Endothelial cell (in vitro differentiated cells): Measurements from ENCODE around the gene ZNRF3. TPM values are rescaled to one million over a fixed set of nuclear protein-coding genes. Genes with fewer than 3 reads are reported as not detected.
A peak's percentile ranks its signal among the peaks of the same experiment; 100 is the strongest.

Source experiments
- DNase-seq: peaks from one replicate; pipeline ENCODE4 v3.0.0; 2021; ENCODE audit warnings: low spot score
- H3K27ac Mint-ChIP-seq: one replicate; pipeline ENCODE4 v1.8.0; 2021; ENCODE audit warnings: mixed read lengths, inconsistent platforms; ENCODE audit not compliant: unreplicated experiment
- H3K27me3 Mint-ChIP-seq: one replicate; pipeline ENCODE4 v1.8.0; 2021; ENCODE audit warnings: mild to moderate bottlenecking, moderate library complexity, mixed read lengths, inconsistent platforms; ENCODE audit not compliant: unreplicated experiment
- H3K36me3 Mint-ChIP-seq: one replicate; pipeline ENCODE4 v1.8.0; 2021; ENCODE audit warnings: mild to moderate bottlenecking, low read depth, mixed read lengths, inconsistent platforms; ENCODE audit not compliant: unreplicated experiment
- H3K4me1 Mint-ChIP-seq: one replicate; pipeline ENCODE4 v1.8.0; 2021; ENCODE audit warnings: mild to moderate bottlenecking, mixed read lengths, inconsistent platforms; ENCODE audit not compliant: unreplicated experiment
- H3K4me3 Mint-ChIP-seq: one replicate; pipeline ENCODE4 v1.8.0; 2021; ENCODE audit warnings: mild to moderate bottlenecking, mixed read lengths, inconsistent platforms; ENCODE audit not compliant: unreplicated experiment
- H3K9me3 Mint-ChIP-seq: one replicate; pipeline ENCODE4 v1.8.0; 2021; ENCODE audit warnings: mixed read lengths, inconsistent platforms; ENCODE audit not compliant: unreplicated experiment
- total RNA-seq: library from RNA; stranded (reverse); fragmentation: NEBNext Ultra II Directional; extraction: Animal tissue kit (Norgen Biotek cat#: 25700); gene quantifications from one replicate; pipeline ENCODE4 v1.2.1, GENCODE V29; 2021; ENCODE audit not compliant: unreplicated experiment
- TF ChIP-seq, protein P1 (sequence below): fragments of 200-600 bp; sonication (generic); IDR thresholded peaks from one replicate; pipeline ENCODE4 v1.5.0; 2021; ENCODE audit warnings: antibody characterized with exemption; ENCODE audit not compliant: unreplicated experiment

Gene ZNRF3
- total RNA-seq, 1 donor from 2014 or later = 3.3 TPM

DNA sequence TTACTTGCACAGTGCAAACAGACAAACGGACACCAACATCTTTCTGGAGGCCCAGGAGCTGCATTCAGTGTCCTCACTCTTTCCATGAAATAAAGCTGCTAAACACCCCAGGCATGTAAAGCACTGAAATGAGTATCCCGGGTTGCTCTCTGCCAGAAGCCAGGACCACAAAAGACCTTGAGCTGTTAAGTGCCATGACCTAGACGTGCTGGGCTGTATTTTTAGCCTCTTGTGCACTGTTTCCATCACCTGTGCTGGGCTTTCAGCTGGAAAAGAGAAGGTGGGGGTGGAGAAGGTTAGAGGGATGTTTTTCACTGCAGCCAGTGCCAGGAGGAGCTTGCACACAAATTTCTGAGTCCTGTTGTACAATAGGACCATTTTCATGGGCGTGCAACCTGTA lies 186.1 kb downstream of the ZNRF3 start:
- H3K36me3 Mint-ChIP-seq = no peaks in the 10 kb centered on the region
- DNase-seq = no peak
- peaks cover 17% of the 10 kb centered on the region for H3K4me1 Mint-ChIP-seq
- TF ChIP-seq, protein P1, sequence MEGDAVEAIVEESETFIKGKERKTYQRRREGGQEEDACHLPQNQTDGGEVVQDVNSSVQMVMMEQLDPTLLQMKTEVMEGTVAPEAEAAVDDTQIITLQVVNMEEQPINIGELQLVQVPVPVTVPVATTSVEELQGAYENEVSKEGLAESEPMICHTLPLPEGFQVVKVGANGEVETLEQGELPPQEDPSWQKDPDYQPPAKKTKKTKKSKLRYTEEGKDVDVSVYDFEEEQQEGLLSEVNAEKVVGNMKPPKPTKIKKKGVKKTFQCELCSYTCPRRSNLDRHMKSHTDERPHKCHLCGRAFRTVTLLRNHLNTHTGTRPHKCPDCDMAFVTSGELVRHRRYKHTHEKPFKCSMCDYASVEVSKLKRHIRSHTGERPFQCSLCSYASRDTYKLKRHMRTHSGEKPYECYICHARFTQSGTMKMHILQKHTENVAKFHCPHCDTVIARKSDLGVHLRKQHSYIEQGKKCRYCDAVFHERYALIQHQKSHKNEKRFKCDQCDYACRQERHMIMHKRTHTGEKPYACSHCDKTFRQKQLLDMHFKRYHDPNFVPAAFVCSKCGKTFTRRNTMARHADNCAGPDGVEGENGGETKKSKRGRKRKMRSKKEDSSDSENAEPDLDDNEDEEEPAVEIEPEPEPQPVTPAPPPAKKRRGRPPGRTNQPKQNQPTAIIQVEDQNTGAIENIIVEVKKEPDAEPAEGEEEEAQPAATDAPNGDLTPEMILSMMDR = no peak
- no peak overlapping the region for H3K27ac Mint-ChIP-seq
- H3K4me3 Mint-ChIP-seq = no peak overlapping the region
- H3K27me3 Mint-ChIP-seq = peaks cover 7% of the 10 kb centered on the region
- no peaks in the 10 kb centered on the region for H3K9me3 Mint-ChIP-seq

DNA sequence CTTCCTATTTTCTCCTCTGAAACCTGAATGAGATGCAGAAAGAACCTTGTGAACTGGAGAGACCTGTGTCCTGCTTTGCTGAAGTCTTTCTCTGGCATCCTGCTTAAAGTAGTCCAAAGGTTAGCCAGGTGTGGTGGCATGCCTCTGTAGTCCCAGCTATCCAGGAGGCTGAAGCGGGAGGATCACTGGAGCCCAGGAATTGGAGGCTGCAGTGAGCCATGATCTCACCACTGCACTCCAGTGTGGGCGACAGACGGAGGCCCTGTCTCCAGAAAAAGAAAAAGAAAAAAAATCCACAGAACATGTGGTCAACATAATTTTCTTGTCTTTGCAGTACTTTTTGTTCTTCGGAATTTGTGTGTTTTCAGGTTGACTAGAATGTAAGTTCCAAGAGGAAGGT lies 187.1 kb downstream of the ZNRF3 start:
- Mint-ChIP-seq H3K9me3 (no peaks in the 10 kb centered on the region), H3K4me1 (peaks cover 15% of the 10 kb centered on the region), H3K36me3 (no peaks in the 10 kb centered on the region), H3K27me3 (peaks cover 7% of the 10 kb centered on the region), H3K27ac (no peak overlapping the region), H3K4me3 (peak overlapping the region; percentile 74)
- TF ChIP-seq, protein P1 = no peak
- no peak for DNase-seq

DNA sequence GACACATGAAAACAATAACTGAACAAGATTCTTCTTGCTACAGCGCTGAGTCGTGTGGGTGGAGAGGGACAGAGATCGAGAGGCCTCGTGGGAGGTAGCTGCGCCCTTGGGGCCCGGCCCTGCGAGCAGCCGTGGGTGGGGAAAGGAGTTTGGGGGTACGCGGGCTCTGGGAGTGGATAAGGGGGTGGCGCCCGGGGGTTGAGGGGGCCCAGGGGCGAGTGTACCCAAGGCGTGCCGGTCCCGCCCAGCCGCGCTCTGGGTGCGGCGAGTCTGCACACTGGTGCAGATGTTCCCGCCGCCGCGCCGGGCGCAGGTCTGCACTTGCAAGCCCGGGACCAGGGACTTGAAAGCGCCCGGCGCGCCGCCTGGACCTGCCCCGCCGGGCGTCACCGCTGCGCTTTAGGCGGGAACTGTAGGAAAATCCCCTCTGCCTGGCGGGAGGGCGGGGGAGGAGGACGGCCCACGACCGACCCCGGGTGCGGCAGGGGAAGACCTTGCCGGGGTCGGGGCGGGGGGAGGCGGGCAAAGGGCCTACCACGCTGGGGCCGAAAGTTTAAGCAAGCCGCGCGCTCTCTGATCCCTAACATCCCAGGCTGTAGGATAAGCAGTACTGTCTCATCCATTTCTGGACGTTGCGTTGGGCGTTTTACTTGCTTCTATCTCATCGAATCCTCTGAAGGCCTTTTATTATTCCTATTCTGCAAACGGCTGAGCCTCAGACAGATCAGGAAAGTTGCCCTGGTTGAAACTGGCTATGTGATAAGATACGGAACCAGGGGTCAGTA lies 188.1 kb downstream of the ZNRF3 start:
- H3K27ac Mint-ChIP-seq = no peak overlapping the region
- H3K4me1 Mint-ChIP-seq = peaks cover 10% of the 10 kb centered on the region
- H3K36me3 Mint-ChIP-seq = no peaks in the 10 kb centered on the region
- peak overlapping the region; percentile 87 for H3K4me3 Mint-ChIP-seq
- H3K9me3 Mint-ChIP-seq = no peaks in the 10 kb centered on the region
- DNase-seq = peak; percentile 45
- H3K27me3 Mint-ChIP-seq = peaks cover 7% of the 10 kb centered on the region
- TF ChIP-seq, protein P1 = no peak

DNA sequence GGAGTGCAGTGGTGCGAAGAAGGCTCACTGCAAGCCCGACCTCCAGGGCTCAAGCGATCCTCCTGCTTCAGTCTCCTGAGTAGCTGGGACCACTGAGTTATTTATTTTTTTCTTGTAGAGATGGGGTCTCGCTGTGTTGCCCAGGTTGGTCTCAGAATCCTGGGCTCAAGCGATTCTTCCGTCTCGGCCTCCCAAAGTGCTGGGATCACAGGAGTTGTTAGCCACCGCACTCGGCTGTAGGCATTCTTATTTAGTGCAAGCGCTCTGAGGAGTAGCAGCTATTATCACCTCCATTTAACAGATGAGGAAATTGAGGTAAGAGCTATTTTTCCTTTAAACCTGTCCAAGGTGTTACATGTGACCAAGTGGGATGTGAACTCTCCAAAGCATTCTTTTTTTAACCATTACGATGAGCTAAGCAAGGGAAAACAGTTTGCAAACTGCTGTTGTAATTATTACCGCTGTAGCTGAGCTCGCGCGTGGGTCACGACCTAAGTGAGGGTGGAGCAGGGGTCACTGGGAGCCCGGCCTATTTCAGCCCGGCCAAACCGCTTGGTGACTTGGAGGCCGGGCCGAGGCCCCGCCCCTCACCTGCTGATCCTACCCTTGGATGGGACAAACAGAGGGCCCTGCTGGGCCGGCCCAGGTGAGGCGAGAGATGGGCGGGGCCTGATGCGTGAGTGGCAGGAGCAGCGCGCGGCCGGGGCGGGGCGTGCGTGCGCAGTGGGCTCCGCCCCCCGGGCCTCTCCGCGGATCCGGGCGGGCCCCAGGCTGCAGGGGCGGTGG lies 189.0 kb downstream of the ZNRF3 start:
- no peaks in the 10 kb centered on the region for H3K9me3 Mint-ChIP-seq
- H3K27me3 Mint-ChIP-seq = peaks cover 5% of the 10 kb centered on the region
- H3K36me3 Mint-ChIP-seq = no peaks in the 10 kb centered on the region
- peak; percentile 83 for DNase-seq
- H3K4me3 Mint-ChIP-seq = peak overlapping the region; percentile 87
- H3K27ac Mint-ChIP-seq = no peak overlapping the region
- peaks cover 10% of the 10 kb centered on the region for H3K4me1 Mint-ChIP-seq
- TF ChIP-seq, protein P1 = no peak
